GDM1 (cell line): Measurements from ENCODE around the gene LENG1.

Experiments
- DNase-seq: peaks from one replicate; lab custom pipeline; 2025; lab: John Stamatoyannopoulos, UW

LENG1 gene

DNA sequence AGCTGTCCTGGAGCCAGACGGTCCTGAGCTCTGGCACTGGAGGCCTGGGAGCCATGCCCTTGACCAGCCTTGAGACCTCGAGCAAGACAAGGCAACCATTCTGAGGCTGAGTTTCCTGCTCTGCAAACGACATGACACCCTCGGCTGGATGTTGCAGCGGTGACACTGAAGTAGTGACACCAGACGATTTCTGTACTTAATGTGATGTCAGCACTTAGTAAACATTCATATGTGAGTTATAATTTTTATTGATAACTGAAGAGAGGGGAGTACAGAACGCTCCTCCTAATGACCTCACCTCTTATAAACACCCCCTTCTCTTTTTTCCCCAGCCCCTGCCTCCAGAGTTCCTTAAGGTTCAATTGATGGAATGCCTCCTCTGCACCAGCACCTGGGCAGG is 51.0 kb downstream of the LENG1 start:
- DNase-seq, result no peak

- DNase-seq, result no peak
Measured at GRCh38 chr19:54107876-54108490, 51.5 kb downstream of the LENG1 start.

GRCh38 chr19:54106716-54107115 is 52.8 kb downstream of the LENG1 start:
- no peak for DNase-seq

DNA sequence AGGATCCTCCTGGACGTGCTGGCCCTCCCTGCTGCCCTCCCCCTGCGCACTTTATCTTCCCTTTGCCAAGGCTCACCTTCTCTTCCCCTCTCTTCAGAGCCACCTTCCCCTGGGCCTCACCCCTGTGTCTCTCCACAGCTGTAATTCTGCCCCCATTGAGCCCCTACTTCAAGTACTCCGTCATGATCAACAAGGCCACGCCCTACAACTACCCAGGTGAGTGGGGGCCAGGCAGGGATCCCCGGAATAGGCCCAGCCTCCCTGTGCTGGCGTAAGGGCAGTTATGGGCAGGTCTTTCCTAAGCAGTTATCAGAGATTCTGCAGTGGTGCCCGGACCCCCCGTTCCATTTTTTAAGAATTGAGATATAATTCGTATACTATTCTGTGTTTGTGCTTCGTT is 53.7 kb downstream of the LENG1 start:
- no peak for DNase-seq
